GM19455 (cell line): ENCODE measurements around the gene PTPRN2.
"Not testable (repeated sequence)": the region's sequence is repeated elsewhere in the genome, so short reads cannot be mapped to it uniquely, and the experiment has no call there.

Source experiments
- ATAC-seq: cut with Tn5 transposase; IDR thresholded peaks from one replicate; pipeline ENCODE4 v1.9.1; 2021; ENCODE audit not compliant: unreplicated experiment

Gene PTPRN2

DNA sequence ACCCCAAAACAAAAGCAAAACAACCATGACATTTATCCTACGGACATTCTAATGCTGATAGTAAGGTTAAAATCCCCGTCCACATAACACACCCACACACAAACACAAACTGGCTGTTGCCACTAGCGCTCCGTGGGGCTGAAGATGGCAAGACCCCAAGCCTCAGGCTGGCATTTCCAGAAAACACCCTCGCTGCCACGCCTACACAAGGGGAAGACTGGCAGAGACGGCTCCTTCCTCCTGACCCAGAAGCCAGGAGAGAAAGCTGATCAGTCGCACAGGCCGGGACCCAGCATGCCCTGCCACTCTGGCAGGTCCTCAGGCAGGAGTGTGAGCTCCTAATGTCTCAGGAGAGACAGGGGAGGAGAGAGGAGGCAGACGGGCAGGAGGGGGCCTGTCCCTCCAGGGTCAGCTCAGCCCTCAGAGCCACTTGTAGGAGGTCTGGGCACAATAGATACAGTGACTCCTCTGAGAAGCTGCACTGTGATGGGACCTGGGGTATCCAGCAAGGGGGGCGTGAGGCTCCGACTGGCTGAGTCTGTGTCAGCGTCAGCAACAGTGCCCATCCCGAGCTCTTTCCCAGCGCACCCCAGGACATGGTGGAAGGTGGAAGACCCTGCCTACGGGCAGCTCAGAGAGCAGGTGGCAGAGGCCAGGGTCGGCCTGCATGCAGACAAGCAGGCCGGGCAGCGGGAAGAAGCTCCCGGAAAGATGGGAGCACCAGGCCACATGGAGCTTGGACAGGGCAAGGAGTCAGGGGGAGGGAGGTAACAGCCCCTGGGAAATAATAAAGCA, 326.9 kb downstream of the PTPRN2 start:
- no peak for ATAC-seq

DNA sequence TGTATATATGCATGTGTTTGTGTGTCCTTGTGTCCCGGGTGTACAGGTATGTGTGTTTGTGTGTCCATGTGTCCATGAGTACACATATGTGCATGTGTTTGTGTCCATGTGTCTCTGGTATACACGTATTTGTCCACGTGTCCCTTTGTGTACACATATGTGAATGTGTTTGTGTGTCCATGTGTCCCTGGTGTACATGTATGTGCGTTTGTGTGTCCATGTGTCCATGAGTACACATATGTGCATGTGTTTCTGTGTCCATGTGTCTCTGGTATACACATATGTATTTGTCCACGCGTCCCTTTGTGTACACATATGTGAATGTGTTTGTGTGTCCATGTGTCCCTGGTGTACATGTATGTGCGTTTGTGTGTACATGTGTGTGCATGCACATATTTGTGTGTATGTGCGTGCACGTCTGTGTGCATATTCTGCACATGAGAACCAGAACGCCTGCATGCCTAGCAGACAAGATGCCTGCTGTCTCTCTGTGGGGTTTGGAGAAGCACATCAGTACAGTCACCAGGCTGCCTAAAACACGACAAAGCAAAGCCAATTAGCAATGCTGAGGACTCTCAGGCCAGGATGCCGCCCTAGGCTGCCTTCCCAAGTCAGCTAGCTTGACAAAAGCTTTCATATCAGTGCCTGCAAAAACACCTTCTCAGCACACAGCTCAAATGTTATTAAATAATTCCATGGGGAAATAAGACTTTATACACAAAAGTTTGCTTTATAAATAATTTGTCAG, 327.8 kb downstream of the PTPRN2 start:
- no peak for ATAC-seq

DNA sequence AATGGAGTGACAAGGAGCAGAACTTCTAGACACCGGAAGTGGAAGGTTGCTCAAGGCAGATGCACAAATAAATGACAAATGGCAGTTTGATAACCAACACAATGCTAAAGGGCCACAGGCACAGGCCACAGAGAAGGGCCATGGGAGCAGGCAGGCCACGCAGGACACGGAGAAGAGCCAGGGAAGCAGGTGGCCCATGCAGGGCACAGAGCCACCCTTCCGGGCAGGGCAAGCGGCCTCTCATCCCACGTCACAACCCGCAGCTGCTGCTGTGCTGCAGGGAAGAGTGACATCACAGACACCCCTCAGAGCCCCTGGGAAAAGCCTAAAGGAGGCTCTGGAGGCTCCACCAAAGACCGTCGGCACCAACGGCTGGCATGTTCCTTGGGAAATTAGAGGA, 328.5 kb downstream of the PTPRN2 start:
- ATAC-seq: no peak

DNA sequence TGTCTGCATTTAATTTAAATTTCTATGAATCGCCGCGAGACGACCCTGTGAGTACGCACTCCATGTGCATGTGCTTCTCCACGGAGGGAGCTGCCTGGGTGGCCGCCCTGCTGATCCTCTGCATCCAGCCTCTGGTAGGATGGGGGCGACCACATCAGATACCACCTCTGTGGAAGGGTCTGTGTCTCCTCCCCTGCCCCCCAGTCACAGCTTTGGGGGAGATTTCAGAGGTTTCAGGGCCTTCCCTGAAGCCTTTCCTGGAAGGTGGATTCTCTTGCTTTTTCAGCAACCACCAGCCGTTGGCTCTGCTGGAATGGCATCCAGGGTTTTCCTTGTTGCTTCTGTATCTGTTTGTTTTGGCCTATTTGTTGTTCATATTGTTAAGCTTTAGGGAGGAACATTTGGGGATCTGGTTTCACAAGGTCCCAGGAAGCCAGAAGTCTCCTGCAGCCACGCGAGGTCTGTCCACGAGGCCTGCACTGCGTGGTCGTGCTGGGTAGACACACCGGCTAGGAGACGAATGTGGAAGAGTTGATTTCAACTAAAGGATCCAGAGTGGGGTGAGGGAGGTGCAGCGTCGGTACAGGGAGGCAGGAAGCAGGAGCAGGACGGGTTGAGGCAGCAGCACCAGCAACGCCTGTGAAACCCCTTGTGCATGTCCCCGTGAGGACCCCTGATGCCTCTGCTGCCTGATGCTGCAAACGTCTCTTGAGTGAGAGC, 329.1 kb downstream of the PTPRN2 start:
- no peak for ATAC-seq

DNA sequence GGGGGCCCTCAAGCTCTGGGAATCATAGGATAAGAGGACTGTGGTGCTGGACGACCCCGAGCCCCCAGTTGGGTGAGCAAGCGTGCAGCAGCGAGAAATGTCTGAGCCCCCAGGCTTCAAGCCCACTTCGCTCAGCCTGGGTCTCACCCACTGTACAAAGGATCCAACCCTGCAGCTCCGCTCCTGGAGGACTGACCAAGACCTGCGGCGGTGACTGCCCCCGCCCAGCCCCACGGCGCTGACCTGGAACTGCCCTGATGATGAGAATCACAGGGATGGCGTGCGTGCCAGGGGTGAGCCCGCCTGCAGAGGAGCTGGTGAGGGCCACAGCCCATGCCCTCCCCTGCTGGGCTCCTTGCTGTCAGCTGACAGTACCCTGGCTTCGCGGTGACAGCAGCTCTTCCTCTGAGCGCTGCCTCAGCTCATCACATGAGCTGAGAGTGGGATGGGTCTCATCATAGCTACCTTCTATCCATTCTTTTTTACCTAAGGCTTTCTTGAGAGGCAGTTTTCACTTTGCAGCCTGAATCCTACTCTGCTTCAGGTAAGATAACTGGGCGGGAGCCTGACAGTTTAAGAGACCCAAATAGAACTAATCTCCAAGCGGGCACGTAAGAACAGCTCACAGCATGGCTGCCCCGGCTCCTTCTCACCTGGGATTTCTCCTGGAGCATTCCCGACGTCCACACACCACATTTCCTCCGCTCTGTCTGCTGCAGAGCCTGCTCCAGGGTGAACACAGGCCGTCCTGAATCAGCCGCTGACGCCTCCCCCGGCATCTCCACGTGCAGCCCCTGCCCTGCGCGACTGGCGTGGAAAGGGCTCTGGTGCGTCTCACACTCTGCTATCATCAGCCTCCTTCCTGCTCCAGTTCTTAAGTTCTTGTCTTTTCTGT, 329.9 kb downstream of the PTPRN2 start:
- ATAC-seq: no peak

DNA sequence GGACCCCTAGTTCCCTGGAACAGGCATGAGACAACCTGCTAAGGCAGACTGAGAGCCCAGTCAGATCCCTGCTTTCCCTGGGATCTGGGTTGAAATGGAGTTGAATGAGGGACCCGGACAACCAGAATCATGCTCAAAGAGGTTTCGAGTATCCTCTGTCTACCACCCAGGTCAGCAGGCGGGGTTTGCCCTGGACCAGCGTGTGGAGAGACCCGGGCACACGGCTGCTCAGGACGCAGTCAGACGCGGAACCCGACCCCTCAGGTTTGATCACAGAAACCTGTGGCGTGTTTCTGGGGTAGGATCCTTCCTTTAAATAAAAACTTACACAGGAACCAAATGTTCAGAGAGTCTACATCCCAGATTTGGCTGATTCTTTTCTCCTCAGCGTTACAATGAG, 330.6 kb downstream of the PTPRN2 start:
- ATAC-seq: no peak

DNA sequence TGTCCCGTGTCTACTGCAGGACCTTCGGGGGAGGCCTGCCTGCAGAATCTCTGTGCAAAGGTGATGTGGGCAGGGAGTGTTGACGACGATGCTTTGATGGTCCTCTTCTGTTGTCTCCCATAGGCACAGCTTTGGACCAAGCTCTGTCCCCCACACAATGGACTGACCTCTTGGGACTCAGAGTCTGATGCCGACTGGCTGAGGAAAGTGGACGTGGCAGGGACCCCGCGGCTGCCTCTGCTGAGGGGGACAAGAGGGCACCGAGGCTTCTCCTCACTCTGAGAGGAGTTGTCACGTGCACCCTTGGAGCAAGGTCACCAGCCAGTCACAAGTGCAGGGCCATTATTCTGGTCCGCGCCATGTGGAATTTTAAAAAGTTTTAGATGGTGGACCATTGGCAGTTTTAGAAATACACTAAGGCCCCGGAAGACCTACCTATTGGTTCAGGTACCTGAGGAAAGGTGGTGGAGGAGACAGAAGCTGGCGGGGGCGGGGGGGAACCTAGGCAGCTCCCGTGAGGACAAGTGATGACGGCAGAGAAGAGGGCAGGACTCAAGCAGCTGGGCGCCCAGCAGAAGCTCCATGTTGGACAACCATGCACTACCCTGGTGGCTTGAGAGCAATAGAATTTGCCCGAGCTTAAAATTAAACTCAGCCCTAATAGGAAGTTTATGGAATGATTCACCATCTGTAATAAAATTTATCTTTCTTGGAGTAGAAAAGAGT, 331.4 kb downstream of the PTPRN2 start:
- ATAC-seq: no peak

DNA sequence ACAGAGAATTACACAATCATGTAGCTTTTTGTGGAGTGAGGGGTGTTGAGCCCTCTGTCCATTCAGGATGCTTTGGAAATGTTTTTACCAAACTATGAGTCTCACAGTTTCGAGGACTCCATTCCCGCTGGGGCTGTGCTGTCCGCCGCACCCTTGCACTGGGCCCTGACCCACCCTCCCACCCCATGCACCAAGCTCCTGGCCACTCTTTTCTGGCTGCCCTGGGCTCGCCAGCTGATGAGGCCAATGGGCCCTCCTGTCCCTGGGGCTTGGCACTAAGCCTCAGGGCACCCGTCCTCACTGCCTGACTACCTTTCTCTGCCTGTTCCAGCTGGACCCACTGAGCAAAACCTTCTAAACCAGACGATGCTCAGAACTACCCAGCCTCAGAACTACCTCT, 332.1 kb downstream of the PTPRN2 start:
- no peak for ATAC-seq

DNA sequence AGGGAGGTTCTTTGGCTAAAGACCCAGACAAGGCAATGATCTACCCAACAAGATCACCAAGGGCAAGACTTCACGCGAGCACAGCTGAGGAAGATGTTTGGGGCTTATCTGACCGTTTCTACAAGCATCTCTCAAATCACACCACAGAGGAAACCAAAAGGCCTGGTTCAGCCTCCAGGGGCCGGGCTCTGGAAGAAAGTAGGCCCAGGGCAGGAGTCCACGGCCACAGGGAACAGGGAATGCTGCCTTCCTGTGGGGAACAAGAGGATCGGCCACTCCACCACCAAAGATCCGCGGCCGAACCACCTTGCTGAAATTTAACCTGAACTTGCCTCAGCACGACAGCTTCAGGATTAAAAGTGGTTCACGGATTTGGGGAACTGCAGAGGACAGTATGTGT, 332.5 kb downstream of the PTPRN2 start:
- no peak for ATAC-seq

DNA sequence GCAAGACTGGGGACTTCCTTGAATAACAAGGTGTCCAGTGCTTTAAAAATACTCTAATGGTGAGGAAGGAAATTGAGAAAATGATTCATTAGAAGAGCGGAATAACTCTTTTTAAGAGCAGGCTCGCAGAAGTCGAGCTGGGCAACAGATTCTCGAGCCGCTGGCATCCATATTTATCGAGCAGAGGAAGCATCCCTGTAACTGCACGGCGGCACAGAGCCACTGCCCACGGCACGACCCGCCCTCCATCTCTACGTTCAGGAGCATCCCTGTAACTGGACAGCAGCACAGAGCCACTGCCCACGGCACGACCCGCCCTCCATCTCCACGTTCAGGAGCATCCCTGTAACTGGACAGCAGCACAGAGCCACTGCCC, 334.0 kb downstream of the PTPRN2 start:
- not testable (repeated sequence) for ATAC-seq

DNA sequence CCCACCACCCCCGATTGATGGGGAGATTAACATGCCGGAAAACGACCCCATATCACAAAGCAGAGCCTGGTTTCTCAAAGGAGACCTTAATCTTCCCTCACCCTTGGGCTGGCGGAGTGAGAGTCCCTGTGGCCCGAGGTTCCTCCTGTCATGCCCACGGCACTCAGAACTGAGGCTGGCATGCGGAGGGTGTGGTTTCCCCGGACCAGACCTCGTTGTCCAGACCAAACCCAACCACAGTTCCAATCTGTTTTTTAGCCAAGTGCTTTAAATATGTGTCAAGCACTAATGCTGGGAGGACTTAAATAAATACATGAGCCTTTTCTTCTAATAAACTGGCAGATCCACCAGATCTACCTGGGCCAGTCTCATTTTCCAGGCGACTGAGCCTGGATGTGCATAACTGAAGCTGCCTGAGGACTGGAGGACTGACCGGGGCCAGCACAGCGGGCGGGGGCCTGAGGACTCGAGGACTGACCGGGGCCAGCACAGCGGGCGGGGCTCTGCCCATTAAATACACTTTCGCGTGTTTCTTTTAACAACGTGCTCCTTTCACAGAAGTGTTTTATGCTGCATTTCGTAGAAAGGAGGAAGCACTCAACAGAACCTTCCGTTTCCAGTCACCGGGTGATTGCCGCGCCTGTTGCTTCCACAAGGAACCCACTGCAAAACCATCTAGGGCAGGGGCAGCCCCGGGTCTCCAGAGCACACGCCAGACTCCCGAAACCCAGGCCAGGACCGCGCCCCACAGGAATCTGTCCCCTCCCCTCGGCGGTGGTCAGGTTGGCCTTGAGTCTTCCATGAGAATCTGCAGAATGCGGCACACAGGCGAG, 334.6 kb downstream of the PTPRN2 start:
- no peak for ATAC-seq

DNA sequence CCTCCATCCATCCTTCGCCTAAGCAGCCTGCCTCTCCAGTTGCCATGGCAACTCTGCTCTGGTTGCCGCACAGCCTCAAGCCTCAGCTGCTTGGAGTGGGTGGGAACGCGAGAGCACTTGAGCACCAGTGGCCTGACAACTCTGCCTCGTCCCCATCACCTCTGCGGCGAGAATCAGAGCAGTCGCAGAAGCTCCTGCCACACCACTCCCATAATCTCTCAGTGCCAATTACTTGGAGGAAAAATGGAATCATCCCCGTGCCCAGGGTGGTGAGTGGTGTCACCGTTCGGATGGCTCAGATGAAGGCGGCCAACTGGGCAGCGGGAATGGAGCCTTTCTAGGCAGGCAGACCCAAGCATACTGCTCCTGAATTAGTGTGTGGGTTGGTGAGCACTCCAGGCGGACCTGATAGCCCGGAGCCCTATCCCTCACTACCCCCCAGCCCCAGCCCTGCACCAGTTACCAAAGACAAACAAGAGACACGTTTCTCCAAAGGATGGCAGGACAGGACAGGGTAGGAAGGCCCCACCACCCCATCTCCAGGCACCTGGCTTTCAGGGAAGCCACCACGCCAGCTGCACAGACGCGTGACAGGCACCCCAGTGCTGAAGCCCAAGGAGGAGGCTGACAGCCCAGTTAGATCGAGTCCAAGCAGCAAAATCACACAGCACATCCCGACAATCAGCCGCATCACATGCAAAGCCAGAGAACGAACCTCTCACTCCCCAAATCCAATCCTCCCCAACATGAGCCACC, 335.4 kb downstream of the PTPRN2 start:
- ATAC-seq: no peak

DNA sequence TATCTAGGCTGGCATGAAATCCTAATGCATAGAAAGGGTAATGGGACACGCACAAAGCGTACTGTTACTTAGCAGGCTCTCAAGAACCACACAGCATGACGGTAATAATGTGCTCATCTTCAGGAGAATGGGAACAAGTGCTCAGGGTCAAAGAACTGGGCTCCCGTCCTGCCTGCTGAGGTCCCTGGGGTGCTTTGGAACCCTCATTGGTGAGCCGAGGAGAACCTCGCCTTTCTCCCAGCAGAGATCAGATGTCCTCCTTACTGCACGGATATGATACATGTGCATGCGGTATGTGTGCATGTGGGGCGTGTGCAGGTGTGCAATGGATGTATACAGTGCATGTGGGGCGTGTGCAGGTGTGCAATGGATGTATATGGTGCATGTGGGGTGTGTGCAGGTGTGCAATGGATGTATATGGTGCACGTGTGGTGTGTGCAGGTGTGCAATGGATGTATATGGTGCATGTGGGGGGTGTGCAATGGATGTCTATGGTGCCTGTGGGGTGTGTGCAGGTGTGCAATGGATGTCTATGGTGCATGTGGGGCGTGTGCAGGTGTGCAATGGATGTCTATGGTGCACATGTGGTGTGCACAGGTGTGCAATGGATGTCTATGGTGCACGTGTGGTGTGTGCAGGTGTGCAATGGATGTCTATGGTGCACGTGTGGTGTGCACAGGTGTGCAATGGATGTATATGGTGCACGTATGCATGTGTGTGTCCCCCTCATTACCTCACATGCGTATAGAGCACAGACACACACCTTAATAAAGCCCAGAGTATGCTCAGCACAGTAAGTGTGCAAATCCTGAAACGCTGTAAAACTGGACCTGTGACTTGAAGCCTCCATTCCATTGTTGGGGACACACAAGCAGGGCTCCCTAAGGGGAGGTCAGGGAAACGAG, 336.3 kb downstream of the PTPRN2 start:
- ATAC-seq: no peak

DNA sequence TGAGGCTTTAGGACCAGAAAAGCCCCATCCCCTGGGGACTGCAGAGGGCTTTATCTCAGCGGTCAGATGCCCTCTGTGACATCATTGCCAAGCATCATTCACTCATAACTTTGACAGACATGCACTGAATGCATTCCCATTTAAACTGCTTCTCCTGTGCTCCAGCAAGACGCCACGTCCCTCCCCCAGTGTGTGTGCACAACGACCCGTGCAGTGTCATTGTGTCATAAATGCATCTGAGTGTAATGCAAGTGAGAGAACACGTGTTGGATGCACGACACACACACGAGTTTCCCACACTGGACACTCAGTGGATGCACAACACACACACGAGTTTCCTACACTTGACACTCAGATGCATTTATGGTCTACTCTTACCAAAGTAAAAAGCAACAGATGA, 337.9 kb downstream of the PTPRN2 start:
- no peak for ATAC-seq

DNA sequence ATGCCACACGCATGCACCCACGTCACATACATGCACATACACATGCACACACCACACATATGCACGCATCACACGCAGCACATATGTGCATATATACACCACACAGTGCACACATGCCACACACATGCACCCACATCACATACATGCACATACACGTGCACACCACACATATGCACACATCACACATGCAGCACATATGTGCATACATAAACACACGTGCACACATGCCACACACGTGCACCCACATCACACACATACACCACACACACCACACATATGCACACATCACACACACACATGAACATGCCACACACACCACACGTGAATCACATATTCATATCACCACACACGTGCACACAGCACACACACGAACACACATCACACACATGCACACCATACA, 338.8 kb downstream of the PTPRN2 start:
- ATAC-seq: no peak

DNA sequence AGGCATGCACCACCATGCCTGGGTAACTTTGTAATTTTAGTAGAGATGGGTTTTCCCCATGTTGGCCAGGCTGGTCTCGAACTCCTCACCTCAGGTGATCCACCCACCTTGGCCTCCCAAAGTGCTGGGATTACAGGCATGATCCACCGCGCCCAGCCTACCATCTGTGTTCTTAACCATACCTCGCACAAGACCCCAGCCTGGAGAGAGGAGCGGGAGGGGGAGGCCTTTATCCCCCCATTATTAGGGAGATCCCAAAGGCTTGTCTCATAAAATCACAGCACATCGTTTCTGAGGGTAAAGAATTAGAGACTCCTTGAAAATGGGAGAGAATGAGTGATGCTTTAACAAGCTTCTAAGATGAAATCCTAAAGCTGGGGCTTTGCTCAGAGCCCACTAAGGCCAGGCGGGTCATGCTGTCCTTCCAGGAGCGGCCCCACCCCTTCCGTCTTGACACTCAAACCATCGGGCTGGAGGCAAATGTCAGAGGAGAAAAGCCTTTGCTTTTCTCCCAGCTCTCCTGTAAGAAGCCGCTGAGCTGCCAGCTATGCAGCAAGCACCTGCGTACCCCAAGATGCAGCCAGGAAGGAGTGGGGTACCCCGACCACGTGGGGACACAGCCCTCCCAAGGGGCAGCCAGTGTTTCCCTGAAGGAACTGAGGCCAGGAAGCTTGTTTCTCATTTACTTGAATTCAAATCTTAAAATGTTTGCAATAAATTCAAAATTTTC, 339.7 kb downstream of the PTPRN2 start:
- no peak for ATAC-seq
